A549 (cell line): ENCODE data around the gene TLDC2.

Experiments
- ATOH8 ChIP-seq: fragments of 250-450 bp; sonication (Bioruptor Pico); IDR thresholded peaks from 2 replicates; pipeline ENCODE4 v1.5.0; 2020; ENCODE audit warnings: low read depth, mild to moderate bottlenecking, moderate library complexity
- CTCF ChIP-seq: fragments of >200 bp; sonication (Bioruptor Twin); formaldehyde crosslinking; IDR thresholded peaks from 3 replicates; pipeline ENCODE4 v1.5.1; 2016
- MAFK ChIP-seq: fragments of 450-650 bp; IDR thresholded peaks from 2 replicates; pipeline ENCODE4 v1.6.1; 2014; ENCODE audit not compliant: partially characterized antibody
- RFX5 ChIP-seq: fragments of 450-650 bp; IDR thresholded peaks from 2 replicates; pipeline ENCODE4 v1.7.1; 2014; ENCODE audit warnings: antibody characterized with exemption, mild to moderate bottlenecking, moderate library complexity
- ZC3H11A ChIP-seq: fragments of 450-650 bp; IDR thresholded peaks from 2 replicates; pipeline ENCODE4 v1.6.1; 2014; ENCODE audit warnings: antibody characterized with exemption, mild to moderate bottlenecking
- ZNF302 ChIP-seq: fragments of 250-450 bp; sonication (Bioruptor Pico); IDR thresholded peaks from 2 replicates; pipeline ENCODE4 v1.9.0; 2021; ENCODE audit warnings: inconsistent platforms, mild to moderate bottlenecking, moderate library complexity

GRCh38 chr20:36881888-36882287, 6.0 kb downstream of the TLDC2 start:
- TF ChIP-seq CTCF (no peak), ZC3H11A (no peak), ZNF302 (CRISPR knock-in tag) (no peak), ATOH8 (CRISPR knock-in tag) (no peak), MAFK (no peak), RFX5 (no peak)
